ENCODE measurements around the gene NDUFB8.

The NDUFB8 gene

DNA sequence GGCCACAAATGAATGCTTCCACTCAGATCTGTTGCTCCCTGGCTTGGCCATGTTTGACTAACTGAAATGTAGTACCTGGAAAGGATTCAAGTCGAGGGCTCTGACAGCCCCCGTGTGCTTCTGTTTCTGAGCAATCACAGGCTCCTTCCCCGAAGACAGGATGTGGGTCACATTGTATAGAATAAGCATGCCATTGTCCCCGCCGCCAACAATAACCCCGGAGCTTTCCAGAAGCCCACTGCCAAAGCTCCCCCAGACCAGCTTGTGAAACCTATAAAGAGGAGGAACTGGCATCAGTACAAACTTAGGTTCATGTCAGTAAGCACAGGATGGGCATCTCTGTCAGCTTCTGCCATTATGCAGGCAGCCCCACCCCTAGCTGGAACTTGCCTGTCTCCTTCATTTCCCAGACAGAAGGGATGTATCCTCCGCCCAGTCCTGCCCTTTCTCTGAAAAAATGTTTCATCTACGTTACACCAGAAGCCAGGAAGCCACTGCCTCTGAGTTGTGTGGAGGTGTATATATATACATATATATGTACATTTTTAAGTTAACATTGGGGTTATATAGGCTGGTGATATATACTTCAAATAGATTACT lies 20.3 kb downstream of the NDUFB8 start:
- CTCF ChIA-PET: interaction anchor here (0.6 to 8.8 kb wide), 36 partner anchors 7 to 664 kb away, joined by 3 to 97 read pairs (median 5); partner anchors contain the start of gene HIF1AN
- no peaks in the 10 kb centered on the region for H3K4me1 ChIP-seq (ENCODE audit: control insufficient read depth, insufficient read depth, low read length)

DNA sequence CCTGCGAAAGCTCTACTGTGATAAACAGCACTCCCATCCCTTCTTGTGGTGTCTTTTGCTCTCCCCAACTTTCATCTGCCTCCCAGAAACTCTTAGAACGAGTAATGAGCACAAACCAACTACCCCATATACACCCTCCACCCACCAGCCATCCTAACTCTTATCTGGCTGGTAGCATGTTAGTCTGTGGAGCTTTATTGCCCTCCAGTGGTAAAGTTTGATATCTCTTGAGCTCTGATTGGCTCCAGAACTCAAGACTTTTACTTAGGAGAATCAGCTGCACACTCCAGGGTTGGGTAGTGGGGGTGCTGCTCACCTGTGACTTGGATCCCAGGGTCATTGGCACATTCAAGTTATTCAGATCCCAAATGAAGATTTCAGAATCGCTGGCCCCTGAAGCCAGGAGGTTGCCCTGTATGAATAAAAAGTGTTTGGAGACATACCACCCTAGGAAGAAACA lies 20.9 kb downstream of the NDUFB8 start:
- no peak overlapping the region for H3K27ac ChIP-seq (ENCODE audit: extremely low read depth, low read depth, low read length)
- H3K9me3 ChIP-seq (ENCODE audit: control insufficient read depth, insufficient read depth, low read depth, low read length): no peaks in the 10 kb centered on the region
- H3K4me3 ChIP-seq (ENCODE audit: low read depth, low read length): no peak overlapping the region
- ChIA-PET POLR2A (no interaction called here), CTCF (interaction anchor here (0.6 to 8.8 kb wide), 40 partner anchors 8 to 663 kb away, joined by 3 to 97 read pairs (median 5); partner anchors contain the start of gene HIF1AN)
- H3K36me3 ChIP-seq (ENCODE audit: control insufficient read depth in 2 of 2, insufficient read depth in 1 of 2, low read length in 2 of 2): peaks cover 0 to 60% of the 10 kb centered on the region in 2 experiments; a peak in 1 of 3 replicates
- TF ChIP-seq, protein P1, sequence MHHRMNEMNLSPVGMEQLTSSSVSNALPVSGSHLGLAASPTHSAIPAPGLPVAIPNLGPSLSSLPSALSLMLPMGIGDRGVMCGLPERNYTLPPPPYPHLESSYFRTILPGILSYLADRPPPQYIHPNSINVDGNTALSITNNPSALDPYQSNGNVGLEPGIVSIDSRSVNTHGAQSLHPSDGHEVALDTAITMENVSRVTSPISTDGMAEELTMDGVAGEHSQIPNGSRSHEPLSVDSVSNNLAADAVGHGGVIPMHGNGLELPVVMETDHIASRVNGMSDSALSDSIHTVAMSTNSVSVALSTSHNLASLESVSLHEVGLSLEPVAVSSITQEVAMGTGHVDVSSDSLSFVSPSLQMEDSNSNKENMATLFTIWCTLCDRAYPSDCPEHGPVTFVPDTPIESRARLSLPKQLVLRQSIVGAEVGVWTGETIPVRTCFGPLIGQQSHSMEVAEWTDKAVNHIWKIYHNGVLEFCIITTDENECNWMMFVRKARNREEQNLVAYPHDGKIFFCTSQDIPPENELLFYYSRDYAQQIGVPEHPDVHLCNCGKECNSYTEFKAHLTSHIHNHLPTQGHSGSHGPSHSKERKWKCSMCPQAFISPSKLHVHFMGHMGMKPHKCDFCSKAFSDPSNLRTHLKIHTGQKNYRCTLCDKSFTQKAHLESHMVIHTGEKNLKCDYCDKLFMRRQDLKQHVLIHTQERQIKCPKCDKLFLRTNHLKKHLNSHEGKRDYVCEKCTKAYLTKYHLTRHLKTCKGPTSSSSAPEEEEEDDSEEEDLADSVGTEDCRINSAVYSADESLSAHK (tag by site-specific recombination; IDR thresholded peaks at IDR 0.05): no peak
- TF ChIP-seq, protein P2, sequence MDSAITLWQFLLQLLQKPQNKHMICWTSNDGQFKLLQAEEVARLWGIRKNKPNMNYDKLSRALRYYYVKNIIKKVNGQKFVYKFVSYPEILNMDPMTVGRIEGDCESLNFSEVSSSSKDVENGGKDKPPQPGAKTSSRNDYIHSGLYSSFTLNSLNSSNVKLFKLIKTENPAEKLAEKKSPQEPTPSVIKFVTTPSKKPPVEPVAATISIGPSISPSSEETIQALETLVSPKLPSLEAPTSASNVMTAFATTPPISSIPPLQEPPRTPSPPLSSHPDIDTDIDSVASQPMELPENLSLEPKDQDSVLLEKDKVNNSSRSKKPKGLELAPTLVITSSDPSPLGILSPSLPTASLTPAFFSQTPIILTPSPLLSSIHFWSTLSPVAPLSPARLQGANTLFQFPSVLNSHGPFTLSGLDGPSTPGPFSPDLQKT (IDR thresholded peaks at IDR 0.05; ENCODE audit: borderline replicate concordance, low read depth, low read length): no peak
- TF ChIP-seq SP2 (tag by site-specific recombination; IDR thresholded peaks at IDR 0.05): no peak
- TF ChIP-seq ZNF654 (tag by site-specific recombination; IDR thresholded peaks at IDR 0.05; ENCODE audit: low read depth): peak; percentile 76
- no peak for TF ChIP-seq ZNF426 (tag by site-specific recombination; IDR thresholded peaks at IDR 0.05)
- TF ChIP-seq ZNF707 (tag by site-specific recombination; IDR thresholded peaks at IDR 0.05): no peak
- TF ChIP-seq, protein P3, sequence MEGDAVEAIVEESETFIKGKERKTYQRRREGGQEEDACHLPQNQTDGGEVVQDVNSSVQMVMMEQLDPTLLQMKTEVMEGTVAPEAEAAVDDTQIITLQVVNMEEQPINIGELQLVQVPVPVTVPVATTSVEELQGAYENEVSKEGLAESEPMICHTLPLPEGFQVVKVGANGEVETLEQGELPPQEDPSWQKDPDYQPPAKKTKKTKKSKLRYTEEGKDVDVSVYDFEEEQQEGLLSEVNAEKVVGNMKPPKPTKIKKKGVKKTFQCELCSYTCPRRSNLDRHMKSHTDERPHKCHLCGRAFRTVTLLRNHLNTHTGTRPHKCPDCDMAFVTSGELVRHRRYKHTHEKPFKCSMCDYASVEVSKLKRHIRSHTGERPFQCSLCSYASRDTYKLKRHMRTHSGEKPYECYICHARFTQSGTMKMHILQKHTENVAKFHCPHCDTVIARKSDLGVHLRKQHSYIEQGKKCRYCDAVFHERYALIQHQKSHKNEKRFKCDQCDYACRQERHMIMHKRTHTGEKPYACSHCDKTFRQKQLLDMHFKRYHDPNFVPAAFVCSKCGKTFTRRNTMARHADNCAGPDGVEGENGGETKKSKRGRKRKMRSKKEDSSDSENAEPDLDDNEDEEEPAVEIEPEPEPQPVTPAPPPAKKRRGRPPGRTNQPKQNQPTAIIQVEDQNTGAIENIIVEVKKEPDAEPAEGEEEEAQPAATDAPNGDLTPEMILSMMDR (tag by site-specific recombination; IDR thresholded peaks at IDR 0.05): peak; percentile 69
- TF ChIP-seq ZNF24 (tag by site-specific recombination; IDR thresholded peaks at IDR 0.05): no peak
- H3K4me1 ChIP-seq (ENCODE audit: control insufficient read depth, insufficient read depth, low read length): no peaks in the 10 kb centered on the region

More for the DNA sequence above, 20.3 kb downstream of the NDUFB8 start:
- Histone ChIP-seq H3K4me3 (ENCODE audit: low read depth, low read length) (no peak overlapping the region), H3K36me3 (ENCODE audit: control insufficient read depth in 2 of 2, insufficient read depth in 1 of 2, low read length in 2 of 2) (peaks cover 0 to 55% of the 10 kb centered on the region in 2 experiments; a peak in 1 of 3 replicates), H3K9me3 (ENCODE audit: control insufficient read depth, insufficient read depth, low read depth, low read length) (no peaks in the 10 kb centered on the region), H3K27ac (ENCODE audit: extremely low read depth, low read depth, low read length) (no peak overlapping the region)
- POLR2A ChIA-PET: no interaction called here
- no peak for TF ChIP-seq ZNF366 (tag by site-specific recombination; conservative IDR thresholded peaks at IDR 0.05)
- no peak for TF ChIP-seq ZBTB48 (tag by site-specific recombination; IDR thresholded peaks at IDR 0.05)
- TF ChIP-seq KLF16 (tag by site-specific recombination; IDR thresholded peaks at IDR 0.05): no peak
- no peak for TF ChIP-seq SALL2 (tag by site-specific recombination; IDR thresholded peaks at IDR 0.05; ENCODE audit: borderline replicate concordance)
- TF ChIP-seq ZNF501 (tag by site-specific recombination; IDR thresholded peaks at IDR 0.05): no peak
- TF ChIP-seq, protein P4, sequence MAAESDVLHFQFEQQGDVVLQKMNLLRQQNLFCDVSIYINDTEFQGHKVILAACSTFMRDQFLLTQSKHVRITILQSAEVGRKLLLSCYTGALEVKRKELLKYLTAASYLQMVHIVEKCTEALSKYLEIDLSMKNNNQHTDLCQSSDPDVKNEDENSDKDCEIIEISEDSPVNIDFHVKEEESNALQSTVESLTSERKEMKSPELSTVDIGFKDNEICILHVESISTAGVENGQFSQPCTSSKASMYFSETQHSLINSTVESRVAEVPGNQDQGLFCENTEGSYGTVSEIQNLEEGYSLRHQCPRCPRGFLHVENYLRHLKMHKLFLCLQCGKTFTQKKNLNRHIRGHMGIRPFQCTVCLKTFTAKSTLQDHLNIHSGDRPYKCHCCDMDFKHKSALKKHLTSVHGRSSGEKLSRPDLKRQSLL (tag by site-specific recombination; IDR thresholded peaks at IDR 0.05): no peak
- TF ChIP-seq SCRT1 (tag by site-specific recombination; IDR thresholded peaks at IDR 0.05; ENCODE audit: borderline replicate concordance): no peak
- TF ChIP-seq BCL11A (tag by site-specific recombination; IDR thresholded peaks at IDR 0.05; ENCODE audit: low read depth): no peak
- TF ChIP-seq ZNF426 (tag by site-specific recombination; IDR thresholded peaks at IDR 0.05): no peak
- TF ChIP-seq ZNF311 (tag by site-specific recombination; IDR thresholded peaks at IDR 0.05; ENCODE audit: borderline replicate concordance): no peak
- TF ChIP-seq ZNF654 (tag by site-specific recombination; IDR thresholded peaks at IDR 0.05; ENCODE audit: low read depth): no peak
